ENCODE results near the gene MACF1.

MACF1 gene

DNA sequence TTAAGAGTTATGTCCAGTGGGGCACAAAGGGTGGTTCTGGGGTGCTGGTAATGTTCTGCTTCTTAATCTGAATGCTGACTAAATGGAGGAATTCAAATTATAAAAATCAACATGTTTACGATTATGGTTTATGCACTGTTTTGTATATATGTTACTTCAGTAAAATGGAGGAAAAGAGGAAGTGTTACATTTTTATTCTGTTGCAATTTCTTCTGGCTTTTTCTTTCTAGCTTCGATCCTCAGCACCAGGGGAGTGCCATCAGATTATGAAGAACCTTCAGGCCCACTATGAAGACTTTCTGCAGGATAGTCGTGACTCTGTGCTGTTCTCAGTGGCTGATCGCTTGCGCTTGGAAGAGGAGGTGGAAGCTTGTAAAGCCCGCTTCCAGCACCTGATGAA is 105.5 kb downstream of the MACF1 start:
- no peak for DNase-seq

DNA sequence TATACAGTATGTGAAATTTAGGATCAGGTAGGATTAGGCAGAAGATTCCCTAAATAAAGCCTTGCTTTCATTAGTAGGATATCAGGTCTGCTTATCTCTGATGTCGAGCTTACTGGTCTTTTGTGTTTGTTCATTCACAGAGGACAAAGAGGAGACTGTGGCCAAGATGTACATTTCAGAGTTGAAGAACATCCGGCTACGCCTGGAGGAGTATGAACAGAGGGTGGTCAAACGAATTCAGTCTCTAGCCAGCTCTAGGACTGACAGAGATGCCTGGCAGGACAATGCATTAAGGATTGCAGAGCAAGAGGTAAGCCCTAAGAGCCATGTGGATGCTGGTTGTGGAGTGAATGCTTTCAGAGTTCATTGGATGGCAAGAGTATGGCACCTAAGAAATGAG is 106.2 kb downstream of the MACF1 start:
- no peak for DNase-seq

GRCh38 chr1:39317111-39317510 is 112.6 kb downstream of the MACF1 start:
- DNase-seq = no peak

- DNase-seq = no peak
Observed at GRCh38 chr1:39317910-39318633, 113.6 kb downstream of the MACF1 start.

- DNase-seq = no peak
Observed at GRCh38 chr1:39321979-39322378, 117.5 kb downstream of the MACF1 start.

DNA sequence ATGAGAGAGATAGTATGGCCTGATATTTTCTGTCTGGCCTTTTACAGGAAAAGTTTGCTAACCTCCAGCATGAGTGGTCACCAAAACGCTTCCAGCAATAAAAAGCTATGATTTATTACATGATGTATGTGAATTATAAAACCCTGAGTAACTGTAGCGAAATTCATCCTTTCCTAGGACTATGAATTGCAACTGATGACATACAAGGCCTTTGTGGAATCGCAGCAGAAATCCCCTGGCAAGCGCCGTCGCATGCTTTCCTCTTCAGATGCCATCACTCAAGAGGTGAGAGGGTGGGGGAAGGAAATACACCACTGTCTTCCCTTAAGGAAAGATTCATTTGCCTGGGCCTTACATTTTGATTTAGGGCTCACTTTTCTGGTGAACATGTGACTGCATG is 117.9 kb downstream of the MACF1 start:
- no peak for DNase-seq

GRCh38 chr1:39324888-39325287 is 120.4 kb downstream of the MACF1 start:
- DNase-seq = no peak

GRCh38 chr1:39326836-39327235 is 122.3 kb downstream of the MACF1 start:
- no peak for DNase-seq

DNA sequence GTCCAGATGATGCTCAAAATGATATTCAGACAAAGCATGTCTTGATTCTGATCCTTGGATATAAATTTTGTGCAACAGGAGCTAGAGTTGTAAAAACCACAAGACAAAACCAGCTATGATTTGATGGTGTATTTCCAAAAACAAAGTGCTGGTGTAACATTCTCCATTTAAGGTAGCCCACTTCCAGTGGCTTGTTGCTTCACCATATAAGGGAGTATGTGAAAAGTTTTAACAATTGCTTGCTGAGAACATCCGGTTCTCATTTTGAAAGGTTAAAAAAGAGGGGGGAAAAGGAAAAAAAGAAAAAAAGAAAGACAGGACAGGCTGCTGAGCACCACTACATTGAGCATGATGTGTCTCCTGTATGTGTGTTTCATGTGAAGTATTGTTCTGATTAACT is 123.6 kb downstream of the MACF1 start:
- no peak for DNase-seq

- no peak for DNase-seq
Observed at GRCh38 chr1:39328586-39329121, 124.2 kb downstream of the MACF1 start.

DNA sequence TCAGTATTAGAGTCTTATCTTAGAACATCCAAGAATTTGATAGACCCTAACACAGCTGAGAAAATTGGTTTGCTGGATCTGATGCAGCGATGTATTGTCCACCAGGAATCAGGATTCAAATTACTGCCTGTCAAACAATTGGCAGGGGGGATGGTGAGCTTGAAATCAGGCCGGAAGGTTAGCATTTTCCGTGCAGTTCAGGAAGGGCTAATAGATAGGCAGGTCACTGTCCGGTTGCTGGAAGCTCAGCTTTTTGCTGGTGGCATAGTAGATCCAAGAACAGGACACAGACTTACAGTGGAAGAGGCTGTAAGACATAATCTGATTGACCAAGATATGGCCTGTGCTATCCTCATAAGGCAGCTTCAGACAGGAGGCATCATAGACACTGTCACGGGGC is 127.2 kb downstream of the MACF1 start:
- DNase-seq = no peak

GRCh38 chr1:39332291-39332690 is 127.8 kb downstream of the MACF1 start:
- no peak for DNase-seq

DNA sequence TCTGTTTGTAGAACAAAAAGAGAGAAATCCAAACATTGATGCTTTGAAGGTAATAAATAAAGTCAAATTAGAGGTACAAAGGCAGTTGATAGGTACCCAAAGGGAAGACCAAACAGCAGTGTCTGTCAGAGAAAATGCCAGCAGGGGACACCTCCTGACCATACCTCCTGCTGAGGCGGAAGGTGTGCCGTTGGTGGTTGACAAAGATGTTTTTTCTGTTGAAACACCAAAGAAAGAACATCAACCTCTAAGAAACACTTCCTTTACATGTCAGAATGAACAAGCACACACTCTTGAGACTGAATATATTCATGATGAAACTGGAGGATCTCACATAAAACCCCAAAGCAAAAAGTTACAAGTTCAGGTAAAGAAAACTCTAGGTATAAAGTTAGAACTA is 128.3 kb downstream of the MACF1 start:
- DNase-seq = no peak

DNA sequence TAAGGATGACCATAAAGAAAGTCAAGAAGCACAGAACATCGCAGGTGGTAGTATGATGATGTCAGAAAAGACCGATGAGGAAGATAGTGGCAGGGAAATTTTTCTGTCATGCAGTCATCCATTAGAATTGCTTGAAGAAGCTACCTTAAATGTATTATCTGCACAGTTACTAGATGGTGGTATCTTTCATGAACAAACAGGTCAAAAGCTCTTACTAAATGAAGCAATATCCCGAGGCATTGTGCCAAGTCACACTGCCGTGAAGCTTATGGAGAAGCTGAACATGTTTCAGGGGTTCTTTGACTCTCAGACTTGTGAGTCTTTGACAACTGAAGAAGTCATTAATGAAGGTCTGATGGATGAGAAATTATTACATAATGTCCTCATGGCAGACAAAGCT is 128.8 kb downstream of the MACF1 start:
- no peak for DNase-seq

GRCh38 chr1:39335216-39335615 is 130.7 kb downstream of the MACF1 start:
- DNase-seq = no peak

- DNase-seq = no peak
Observed at GRCh38 chr1:39337067-39337466, 132.6 kb downstream of the MACF1 start.

DNA sequence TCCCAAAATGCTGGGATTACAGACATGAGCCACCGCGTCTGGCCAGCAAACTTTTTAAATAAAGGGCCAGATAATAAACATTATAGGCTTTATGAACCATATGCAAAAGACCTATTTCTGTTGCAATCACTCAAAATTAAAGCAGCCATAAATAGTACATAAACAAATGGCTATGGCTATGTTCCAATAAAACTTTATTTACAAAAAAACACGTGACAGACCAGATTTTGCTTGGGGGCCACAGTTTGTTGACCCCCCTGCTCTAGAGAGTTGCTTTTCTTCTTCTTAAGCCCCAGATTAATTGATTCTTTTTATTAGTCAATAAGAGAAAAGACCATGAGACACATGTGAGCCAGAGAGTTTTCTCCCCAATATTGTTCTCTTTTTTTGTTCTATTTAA is 138.3 kb downstream of the MACF1 start:
- DNase-seq = no peak

- no peak for DNase-seq
Observed at GRCh38 chr1:39344394-39345154, 140.1 kb downstream of the MACF1 start.

DNA sequence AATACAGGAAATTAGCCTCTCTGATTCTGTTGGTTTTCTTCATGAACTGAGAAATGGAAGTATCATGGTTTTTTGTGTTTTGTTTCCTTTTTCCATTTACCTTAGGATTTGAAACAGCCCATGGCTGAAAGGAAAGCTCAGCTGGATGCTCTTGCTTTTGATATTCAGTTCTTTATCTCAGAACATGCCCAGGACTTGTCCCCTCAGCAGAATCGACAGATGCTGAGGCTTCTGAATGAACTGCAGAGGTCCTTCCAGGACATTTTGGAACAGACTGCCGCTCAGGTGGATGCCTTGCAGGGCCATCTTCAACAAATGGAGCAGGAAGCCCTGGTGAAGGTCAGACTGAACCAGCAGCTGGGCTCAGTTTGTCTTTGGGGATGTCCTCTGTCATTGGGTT is 142.4 kb downstream of the MACF1 start:
- no peak for DNase-seq

GRCh38 chr1:39348278-39348677 is 143.8 kb downstream of the MACF1 start:
- DNase-seq = peak; percentile 72

DNA sequence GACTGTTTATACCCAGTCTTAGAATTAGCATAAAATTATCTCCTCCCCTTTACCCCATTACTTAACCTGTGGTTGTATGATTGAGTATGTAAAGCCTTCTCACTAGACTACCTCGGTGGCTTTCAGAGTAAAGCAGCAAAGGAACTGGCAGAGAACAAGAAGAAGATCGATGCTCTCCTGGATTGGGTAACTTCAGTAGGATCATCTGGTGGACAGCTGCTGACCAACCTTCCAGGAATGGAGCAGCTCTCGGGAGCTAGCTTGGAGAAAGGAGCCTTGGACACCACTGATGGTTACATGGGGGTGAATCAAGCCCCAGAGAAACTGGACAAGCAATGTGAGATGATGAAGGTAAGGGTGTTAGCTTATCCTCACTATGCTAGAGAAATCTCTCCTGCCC is 148.4 kb downstream of the MACF1 start:
- no peak for DNase-seq

DNA sequence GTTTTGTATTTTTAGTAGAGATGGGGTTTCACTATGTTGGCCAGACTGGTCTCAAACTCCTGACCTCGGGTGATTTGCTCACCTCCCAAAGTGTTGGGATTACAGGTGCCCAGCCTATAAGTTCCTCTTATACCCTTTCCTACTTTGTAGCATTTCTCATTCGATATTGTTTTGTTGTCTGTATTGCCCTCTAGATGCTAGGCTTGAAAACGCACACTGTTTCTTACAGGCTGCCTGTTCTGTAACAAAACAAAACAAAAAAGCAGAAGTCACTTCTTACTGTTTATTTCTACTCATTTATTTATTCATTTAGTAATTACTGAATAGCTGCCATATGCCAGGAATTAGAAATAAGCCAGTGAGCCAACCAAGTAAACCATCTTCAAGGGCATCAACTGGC is 150.1 kb downstream of the MACF1 start:
- no peak for DNase-seq

- no peak for DNase-seq
Observed at GRCh38 chr1:39358491-39358890, 154.0 kb downstream of the MACF1 start.

GRCh38 chr1:39359028-39359570 is 154.6 kb downstream of the MACF1 start:
- no peak for DNase-seq

All from NCI-H748 treated with DMSO at 0.1 percent for 48 hours (cell line).